HG02943 (cell line): ENCODE results near the gene XXYLT1.

Experiments used
- ATAC-seq: cut with Tn5 transposase; IDR thresholded peaks from one replicate; pipeline ENCODE4 v1.9.1; 2021; ENCODE audit warnings: mild to moderate bottlenecking, low read depth, moderate library complexity; ENCODE audit not compliant: unreplicated experiment

The XXYLT1 gene

GRCh38 chr3:195019335-195019734 lies 251.6 kb downstream of the XXYLT1 start:
- no peak for ATAC-seq
